IMR-90 (cell line): Measurements from ENCODE around the gene GPHB5. TPM values are rescaled to one million over a fixed set of nuclear protein-coding genes. Genes with fewer than 3 reads are reported as not detected.

Source experiments
- ATAC-seq: fragments of 200-7000 bp; cut with Tn5 transposase; 2 replicates; pipeline ENCODE4 v1.9.1; 2020; ENCODE audit warnings: low read depth, mild to moderate bottlenecking, moderate library complexity
- BruUV-seq: library from RNA; stranded (reverse); fragments of 400-500 nt; replicated peaks from 2 replicates; lab custom pipeline; 2021; lab: Mats Ljungman, UMichigan
- CTCF ChIA-PET: fragments of 300-600 bp; formaldehyde crosslinking; extraction: SDS; loops from one replicate; lab custom pipeline; 2021; ENCODE audit warnings: antibody characterized with exemption; lab: Yijun Ruan, JAX
- POLR2A ChIA-PET: fragments of 300-600 bp; sonication (Branson Sonifier 250); formaldehyde crosslinking; loops from one replicate; lab custom pipeline; 2022; ENCODE audit warnings: antibody characterized with exemption; ENCODE audit not compliant: unreplicated experiment; lab: Charles Lee
- DNase-seq: peaks from one replicate; pipeline ENCODE4 v3.0.0; 2013
- H2AFZ ChIP-seq: replicated peaks from 2 replicates; pipeline ENCODE3; 2013; ENCODE audit warnings: low read length, mild to moderate bottlenecking; ENCODE audit not compliant: poor library complexity
- H2AK5ac ChIP-seq: 2 replicates; pipeline ENCODE4 v1.6.1; 2013; ENCODE audit warnings: low read depth, low read length, inconsistent platforms
- H2AK9ac ChIP-seq: replicated peaks from 2 replicates; pipeline ENCODE3; 2013; ENCODE audit warnings: mild to moderate bottlenecking, low read depth, low read length, moderate library complexity; ENCODE audit not compliant: poor library complexity
- H2BK120ac ChIP-seq: 2 replicates; pipeline ENCODE4 v1.6.1; 2013; ENCODE audit warnings: low read depth, low read length, inconsistent platforms
- H2BK15ac ChIP-seq: 3 replicates; pipeline ENCODE4 v1.6.1; 2013; ENCODE audit warnings: low read depth, low read length, inconsistent platforms
- H2BK20ac ChIP-seq: 2 replicates; pipeline ENCODE4 v1.6.1; 2013; ENCODE audit warnings: low read depth, mild to moderate bottlenecking, inconsistent platforms, low read length, moderate library complexity
- H2BK5ac ChIP-seq: 2 replicates; pipeline ENCODE4 v1.6.1; 2013; ENCODE audit warnings: mild to moderate bottlenecking, low read depth, low read length, inconsistent platforms; ENCODE audit not compliant: poor library complexity, severe bottlenecking
- H3K14ac ChIP-seq: replicated peaks from 2 replicates; pipeline ENCODE4 v1.6.1; 2013; ENCODE audit warnings: low read depth, low read length, inconsistent platforms
- H3K18ac ChIP-seq: 2 replicates; pipeline ENCODE4 v1.6.1; 2013; ENCODE audit warnings: low read depth, low read length, control low read depth
- H3K23ac ChIP-seq: 2 replicates; pipeline ENCODE4 v1.6.1; 2013; ENCODE audit warnings: low read depth, low read length, inconsistent platforms
- H3K27ac ChIP-seq: 2 replicates; pipeline ENCODE4 v1.5.1; 2013; ENCODE audit warnings: mild to moderate bottlenecking, control low read depth, low read length; ENCODE audit not compliant: insufficient read depth
- H3K27me3 ChIP-seq: 2 replicates; pipeline ENCODE4 v1.6.1; 2013; ENCODE audit warnings: low read length; ENCODE audit not compliant: control insufficient read depth, insufficient read depth
- H3K36me3 ChIP-seq: 2 replicates; pipeline ENCODE4 v1.6.1; 2013; ENCODE audit warnings: low read length, mixed read lengths; ENCODE audit not compliant: control insufficient read depth, insufficient read depth
- H3K4ac ChIP-seq: 2 replicates; pipeline ENCODE4 v1.6.1; 2013; ENCODE audit warnings: low read depth, low read length, inconsistent platforms
- H3K4me1 ChIP-seq: 2 replicates; pipeline ENCODE4 v1.6.1; 2013; ENCODE audit warnings: low read length, mixed read lengths; ENCODE audit not compliant: control insufficient read depth, insufficient read depth
- H3K4me2 ChIP-seq: 2 replicates; pipeline ENCODE4 v1.6.1; 2013; ENCODE audit warnings: low read depth, mild to moderate bottlenecking, control low read depth, low read length, moderate library complexity
- H3K4me3 ChIP-seq: 2 replicates; pipeline ENCODE4 v1.5.1; 2013; ENCODE audit warnings: low read depth, mild to moderate bottlenecking, control low read depth, low read length, moderate library complexity; ENCODE audit not compliant: insufficient read depth
- H3K56ac ChIP-seq: 2 replicates; pipeline ENCODE4 v1.6.1; 2013; ENCODE audit warnings: low read length, inconsistent platforms; ENCODE audit not compliant: insufficient read depth; ENCODE audit errors: extremely low read depth
- H3K79me1 ChIP-seq, 2 experiments: 2 replicates each; pipeline ENCODE4 v1.6.1; 2013; ENCODE audit warnings: low read length in 2 of 2, inconsistent platforms in 1 of 2, low read depth in 1 of 2
- H3K9ac ChIP-seq: 2 replicates; pipeline ENCODE4 v1.6.1; 2013; ENCODE audit warnings: low read depth, low read length, control low read depth
- H3K9me1 ChIP-seq: 2 replicates; pipeline ENCODE4 v1.6.1; 2013; ENCODE audit warnings: low read length, inconsistent platforms; ENCODE audit not compliant: insufficient read depth
- H3K9me3 ChIP-seq: 2 replicates; pipeline ENCODE4 v1.6.1; 2013; ENCODE audit warnings: low read length; ENCODE audit not compliant: control insufficient read depth, insufficient read depth
- H4K20me1 ChIP-seq: 2 replicates; pipeline ENCODE4 v1.6.1; 2013; ENCODE audit warnings: low read length, inconsistent platforms; ENCODE audit not compliant: insufficient read depth
- H4K5ac ChIP-seq: 2 replicates; pipeline ENCODE4 v1.6.1; 2013; ENCODE audit warnings: mild to moderate bottlenecking, low read depth, low read length, control low read depth
- H4K8ac ChIP-seq, 2 experiments: 2 replicates each; pipeline ENCODE4 v1.6.1; 2013; ENCODE audit warnings: low read depth in 2 of 2, low read length in 2 of 2, control low read depth in 1 of 2, inconsistent platforms in 1 of 2
- H4K91ac ChIP-seq: 2 replicates; pipeline ENCODE4 v1.6.1; 2013; ENCODE audit warnings: low read depth, low read length, inconsistent platforms; ENCODE audit not compliant: insufficient read depth
- BHLHE40 ChIP-seq: fragments of 150-350 bp; IDR thresholded peaks from 2 replicates; pipeline ENCODE4 v1.6.1; 2016; ENCODE audit warnings: mild to moderate bottlenecking, low read depth, low read length
- CEBPB ChIP-seq: IDR thresholded peaks from 2 replicates; pipeline ENCODE4 v1.6.1; 2012; ENCODE audit warnings: low read depth, low read length, improper control_type of control experiment
- CTCF ChIP-seq: conservative IDR thresholded peaks from 2 replicates; pipeline ENCODE4 v1.5.1; 2012; ENCODE audit warnings: mild to moderate bottlenecking, low read depth, low read length, improper control_type of control experiment
- FOS ChIP-seq: fragments of 150-350 bp; IDR thresholded peaks from 2 replicates; pipeline ENCODE4 v1.6.1; 2016; ENCODE audit warnings: low read depth, low read length
- MAFK ChIP-seq: IDR thresholded peaks from 2 replicates; pipeline ENCODE4 v1.6.1; 2012; ENCODE audit warnings: low read depth, low read length, improper control_type of control experiment
- POLR2A ChIP-seq: IDR thresholded peaks from 2 replicates; pipeline ENCODE4 v1.6.1; 2012; ENCODE audit warnings: mild to moderate bottlenecking, low read depth, low read length
- RCOR1 ChIP-seq: IDR thresholded peaks from 2 replicates; pipeline ENCODE4 v1.6.1; 2012; ENCODE audit warnings: mild to moderate bottlenecking, low read length, improper control_type of control experiment; ENCODE audit not compliant: insufficient replicate concordance
- RFX5 ChIP-seq: IDR thresholded peaks from 2 replicates; pipeline ENCODE4 v1.8.0; 2012; ENCODE audit warnings: low read depth, mild to moderate bottlenecking, low read length, moderate library complexity
- SMC3 ChIP-seq: fragments of 150-350 bp; IDR thresholded peaks from 2 replicates; pipeline ENCODE4 v1.6.1; 2016; ENCODE audit warnings: low read depth, mild to moderate bottlenecking, antibody characterized with exemption, low read length, moderate library complexity
- WGBS, 2 experiments: methylation state at CpG; one replicate each; pipeline versions ENCODE4 v1.1.5 to v1.1.7; 2013; ENCODE audit warnings: missing lambda C conversion rate in 2 of 2; ENCODE audit not compliant: insufficient read length in 1 of 2; ENCODE audit errors: extremely low coverage in 2 of 2; 5-methylcytosine and 5-hydroxymethylcytosine counted together
- dilution Hi-C: fragments of 300-500 bp; cut with HindIII; formaldehyde crosslinking; loops from one replicate; pipeline ENCODE4 v1.14.3; 2018; ENCODE audit warnings: low sequenced_read_pairs; ENCODE audit not compliant: unreplicated experiment
- in situ Hi-C: fragments of 300-500 bp; cut with MboI; formaldehyde crosslinking; loops from 3 replicates; pipeline ENCODE4 v1.14.3; 2019; ENCODE audit warnings: low sequenced_read_pairs, inconsistent platforms, mixed read lengths
- intact Hi-C: fragments of 100-400 bp; cut with micrococcal nuclease; formaldehyde crosslinking; loops from 2 replicates; pipeline ENCODE4 v1.10.0; 2022
- polyA plus RNA-seq, 3 experiments: library from polyadenylated mRNA; depleted of rRNA; stranded (reverse); fragments of >200 nt; gene quantifications; 2 replicates each; pipeline ENCODE4 v1.2.3, GENCODE V29; 2012; ENCODE audit warnings: low replicate concordance in 1 of 3
- total RNA-seq: library from RNA; depleted of rRNA; stranded (reverse); fragments of >200 nt; gene quantifications from 2 replicates; pipeline ENCODE4 v1.2.3, GENCODE V29; 2012

GPHB5 gene
- total and polyA plus RNA-seq, 2 of the 4 experiments (the other 2 are of a cell fraction) = not detected

- H4K5ac ChIP-seq = no peak overlapping the region
- H4K91ac ChIP-seq = no peak overlapping the region
- H3K14ac ChIP-seq = no peak overlapping the region
- no peaks in the 10 kb centered on the region for H4K20me1 ChIP-seq
- H3K4me3 ChIP-seq = no peak overlapping the region
- CTCF ChIA-PET = interaction anchor here (1.9 to 3.3 kb wide), 2 partner anchors 13 to 102 kb away, joined by 4 to 18 read pairs; no protein-coding TSS in a partner anchor
- H3K18ac ChIP-seq = no peak overlapping the region
- H2BK120ac ChIP-seq = no peak overlapping the region
- H3K4me2 ChIP-seq = no peak overlapping the region
- no peak overlapping the region for H4K8ac ChIP-seq
- no peak for ATAC-seq
- POLR2A ChIA-PET = interaction anchor here (0.6 kb wide), 1 partner anchor 1149 kb away, joined by 4 read pairs; no protein-coding TSS in a partner anchor
- no peaks in the 10 kb centered on the region for H3K27me3 ChIP-seq
- no peak overlapping the region for H3K56ac ChIP-seq
- TF ChIP-seq CTCF = no peak
- no peak for TF ChIP-seq MAFK
- TF ChIP-seq FOS = no peak
- no peak for TF ChIP-seq RCOR1
- TF ChIP-seq SMC3 = no peak
- TF ChIP-seq CEBPB = no peak
- TF ChIP-seq POLR2A = no peak
- no peak for TF ChIP-seq BHLHE40
- no peak for TF ChIP-seq RFX5
- no CpG with 5 or more reads among the region's 4 CpGs for WGBS, 2 experiments
- no peak overlapping the region for H3K4ac ChIP-seq
- no peak overlapping the region for H2BK5ac ChIP-seq
- no peak overlapping the region for H2BK15ac ChIP-seq
- H3K4me1 ChIP-seq = no peaks in the 10 kb centered on the region
- H3K79me1 ChIP-seq = no peaks in the 10 kb centered on the region
- H2AK9ac ChIP-seq = no peak overlapping the region
- no peak overlapping the region for H2AFZ ChIP-seq
- H3K27ac ChIP-seq = no peak overlapping the region
- BruUV-seq = no TSS peak
- dilution Hi-C loops (no loop called here), intact Hi-C loops (loop anchor here (1.0 to 10.0 kb wide), 5 partner anchors 102 to 1351 kb away; no protein-coding TSS in a partner anchor), in situ Hi-C loops (loop anchor here (5.0 kb wide), 1 partner anchor 1109 kb away; no protein-coding TSS in a partner anchor)
- no peak overlapping the region for H3K23ac ChIP-seq
- no peak overlapping the region for H2BK20ac ChIP-seq
- H3K9ac ChIP-seq = no peak overlapping the region
- H3K36me3 ChIP-seq = no peaks in the 10 kb centered on the region
- no peaks in the 10 kb centered on the region for H3K9me3 ChIP-seq
- H3K9me1 ChIP-seq = no peaks in the 10 kb centered on the region
- no peak overlapping the region for H2AK5ac ChIP-seq
- no peak for DNase-seq
Measured at GRCh38 chr14:63276016-63276415, 42.7 kb downstream of the GPHB5 start.
